Keratinocyte (primary cell): Measurements from ENCODE around the gene PER2. TPM values are rescaled to one million over a fixed set of nuclear protein-coding genes. Genes with fewer than 3 reads are reported as not detected.
A peak's percentile ranks its signal among the peaks of the same experiment; 100 is the strongest.

Source experiments
- DNase-seq: peaks from one replicate; pipeline ENCODE4 v3.0.0-alpha.2; 2011; ENCODE audit warnings: low read depth, missing footprints, low spot score
- FAIRE-seq: peaks from 2 replicates; lab custom pipeline; 2011; peaks lifted over from hg19 to GRCh38; lab: Jason Lieb, UNC
- H2AFZ ChIP-seq: 2 replicates; pipeline ENCODE4 v1.6.0; 2012; ENCODE audit warnings: low read length, control low read depth, inconsistent platforms; ENCODE audit not compliant: control insufficient read depth
- H3K27ac ChIP-seq: 2 replicates; pipeline ENCODE4 v1.5.1; 2011; ENCODE audit warnings: low read length; ENCODE audit not compliant: control insufficient read depth, insufficient read depth
- H3K27me3 ChIP-seq: 3 replicates; pipeline ENCODE4 v1.6.0; 2011; ENCODE audit warnings: low read length; ENCODE audit not compliant: control insufficient read depth, insufficient read depth; ENCODE audit errors: extremely low read depth
- H3K36me3 ChIP-seq, 2 experiments: 2 replicates in 1 of 2; 3 replicates in 1 of 2; pipeline ENCODE4 v1.5.1; 2011; ENCODE audit warnings: low read length in 2 of 2, mild to moderate bottlenecking in 1 of 2; ENCODE audit not compliant: control insufficient read depth in 2 of 2, insufficient read depth in 2 of 2; ENCODE audit errors: extremely low read depth in 1 of 2
- H3K4me1 ChIP-seq: 3 replicates; pipeline ENCODE4 v1.5.1; 2011; ENCODE audit warnings: low read length; ENCODE audit not compliant: control insufficient read depth, insufficient read depth; ENCODE audit errors: extremely low read depth
- H3K4me2 ChIP-seq: 3 replicates; pipeline ENCODE4 v1.6.0; 2011; ENCODE audit warnings: low read depth, low read length; ENCODE audit not compliant: control insufficient read depth, insufficient read depth; ENCODE audit errors: extremely low read depth
- H3K4me3 ChIP-seq, 3 experiments: fragments of 200-600 bp in 1 of 3; sonication (generic) in 1 of 3; 2 replicates in 2 of 3; 3 replicates in 1 of 3; pipeline ENCODE4 v1.5.1; 2011 to 2016; ENCODE audit warnings: low read length in 3 of 3, mild to moderate bottlenecking in 3 of 3, control low read depth in 2 of 3, inconsistent platforms in 1 of 3, low read depth in 1 of 3, mixed read lengths in 1 of 3, mixed run types in 1 of 3, moderate library complexity in 1 of 3; ENCODE audit not compliant: control insufficient read depth in 2 of 3, insufficient read depth in 2 of 3; ENCODE audit errors: extremely low read depth in 1 of 3
- H3K79me2 ChIP-seq: 2 replicates; pipeline ENCODE4 v1.6.0; 2012; ENCODE audit warnings: low read length; ENCODE audit not compliant: control insufficient read depth, insufficient read depth
- H3K9ac ChIP-seq: 3 replicates; pipeline ENCODE4 v1.6.0; 2011; ENCODE audit warnings: low read length; ENCODE audit not compliant: control insufficient read depth, insufficient read depth; ENCODE audit errors: extremely low read depth
- H3K9me1 ChIP-seq: 3 replicates; pipeline ENCODE4 v1.6.0; 2011; ENCODE audit warnings: low read length; ENCODE audit not compliant: control insufficient read depth, insufficient read depth; ENCODE audit errors: extremely low read depth
- H3K9me3 ChIP-seq: 2 replicates; pipeline ENCODE4 v1.5.1; 2012; ENCODE audit warnings: low read depth, low read length; ENCODE audit not compliant: control insufficient read depth
- H4K20me1 ChIP-seq: 3 replicates; pipeline ENCODE4 v1.6.0; 2011; ENCODE audit warnings: low read length; ENCODE audit not compliant: control insufficient read depth, insufficient read depth; ENCODE audit errors: extremely low read depth
- CTCF ChIP-seq, 3 experiments: IDR thresholded peaks in 1 of 3; conservative IDR thresholded peaks in 1 of 3; optimal IDR thresholded peaks in 1 of 3; 2 replicates in 2 of 3; 3 replicates in 1 of 3; pipeline versions ENCODE3 to v1.5.1; 2011; ENCODE audit warnings: low read length in 3 of 3, mild to moderate bottlenecking in 3 of 3, moderate library complexity in 2 of 3, control low read depth in 1 of 3, inconsistent platforms in 1 of 3; ENCODE audit not compliant: insufficient read depth in 2 of 3; ENCODE audit errors: extremely low read depth in 1 of 3
- EZH2 ChIP-seq: IDR thresholded peaks from one replicate; pipeline ENCODE4 v1.6.1; 2012; ENCODE audit warnings: inconsistent platforms, mild to moderate bottlenecking, low read length, moderate library complexity
- dilution Hi-C: fragments of 300-500 bp; cut with MboI; formaldehyde crosslinking; loops from one replicate; pipeline ENCODE4 v1.7.0; 2020; ENCODE audit warnings: low sequenced_read_pairs; ENCODE audit not compliant: extremely low pct_ligation_motif_present
- polyA plus RNA-seq, 5 experiments: library from polyadenylated mRNA; depleted of rRNA in 3 of 5; stranded (reverse) in 3 of 5; stranded (forward) in 1 of 5; unstranded in 1 of 5; fragments of >200 nt; gene quantifications; 1 replicate in 1 of 5; 2 replicates in 3 of 5; 3 replicates in 1 of 5; pipeline versions ENCODE4 v1.2.1 to v1.2.3, GENCODE V29; 2011 to 2012; ENCODE audit warnings: missing spikeins in 2 of 5, low read depth in 1 of 5, low replicate concordance in 1 of 5

Gene PER2
- polyA plus RNA-seq, 1 donor (not counting 4 experiments of a cell fraction or from before 2014, with no cell fraction given) = 1.6 TPM

GRCh38 chr2:238290091-238290509 is 1.7 kb upstream of the PER2 start:
- no peaks in the 10 kb centered on the region for H3K27me3 ChIP-seq
- H3K4me3 ChIP-seq = peak overlapping the region in 1 of 3 experiments; percentile 80
- H3K36me3 ChIP-seq = no peaks in the 10 kb centered on the region
- peak overlapping the region; percentile 76 for H3K4me2 ChIP-seq
- peaks cover 2% of the 10 kb centered on the region for H3K79me2 ChIP-seq
- dilution Hi-C loops = no loop called here
- FAIRE-seq (peak; percentile 84), DNase-seq (peak; percentile 93)
- H3K9me1 ChIP-seq = no peaks in the 10 kb centered on the region
- H3K9me3 ChIP-seq = no peaks in the 10 kb centered on the region
- H3K9ac ChIP-seq = peak overlapping the region; percentile 98
- H2AFZ ChIP-seq = no peak overlapping the region
- H3K4me1 ChIP-seq = peaks cover 52% of the 10 kb centered on the region
- no peaks in the 10 kb centered on the region for H4K20me1 ChIP-seq
- peak overlapping the region; percentile 98 for H3K27ac ChIP-seq
- TF ChIP-seq EZH2 (no peak), CTCF (optimal IDR thresholded peaks at IDR 0.05 in 1 of 3, IDR thresholded peaks at IDR 0.05 in 1 of 3, conservative IDR thresholded peaks at IDR 0.05 in 1 of 3; ENCODE audit: extremely low read depth in 1 of 3, insufficient read depth in 2 of 3, low read length in 3 of 3) (no peak)

GRCh38 chr2:238289574-238289973 is 1.2 kb upstream of the PER2 start:
- H3K27ac ChIP-seq = peak overlapping the region; percentile 98
- H3K4me1 ChIP-seq = peaks cover 54% of the 10 kb centered on the region
- peak overlapping the region in 2 of 3 experiments; percentile 59 to 80 for H3K4me3 ChIP-seq
- no peaks in the 10 kb centered on the region for H3K27me3 ChIP-seq
- H3K9ac ChIP-seq = peak overlapping the region; percentile 98
- H3K36me3 ChIP-seq = no peaks in the 10 kb centered on the region
- H3K9me3 ChIP-seq = no peaks in the 10 kb centered on the region
- dilution Hi-C loops = no loop called here
- no peaks in the 10 kb centered on the region for H3K9me1 ChIP-seq
- no peak for DNase-seq
- H2AFZ ChIP-seq = no peak overlapping the region
- TF ChIP-seq EZH2 (no peak), CTCF (optimal IDR thresholded peaks at IDR 0.05 in 1 of 3, IDR thresholded peaks at IDR 0.05 in 1 of 3, conservative IDR thresholded peaks at IDR 0.05 in 1 of 3; ENCODE audit: extremely low read depth in 1 of 3, insufficient read depth in 2 of 3, low read length in 3 of 3) (no peak)
- no peak for FAIRE-seq
- peak overlapping the region; percentile 76 for H3K4me2 ChIP-seq
- peaks cover 7% of the 10 kb centered on the region for H3K79me2 ChIP-seq
- no peaks in the 10 kb centered on the region for H4K20me1 ChIP-seq
